ENCODE data around the gene ARL6IP4.

GRCh38 chr12:122989874-122990419, 9.5 kb downstream of the ARL6IP4 start:
- TF ChIP-seq CTCF (IDR thresholded peaks at IDR 0.05; ENCODE audit: low read length) (no peak), EZH2 (optimal IDR thresholded peaks at IDR 0.05; ENCODE audit: low read depth, low read length) (no peak)

Data from MM.1S (cell line).